Type B pancreatic cell (in vitro differentiated cells): ENCODE measurements around the gene RNFT2. TPM values are rescaled to one million over a fixed set of nuclear protein-coding genes. Genes with fewer than 3 reads are reported as not detected.

Experiments
- DNase-seq: peaks from one replicate; pipeline ENCODE4 v3.0.0; 2021; ENCODE audit warnings: mixed read lengths; ENCODE audit not compliant: unreplicated experiment; ENCODE audit errors: extremely low spot score
- H3K27ac Mint-ChIP-seq: 2 replicates; pipeline ENCODE4 v1.8.0; 2021; ENCODE audit warnings: mild to moderate bottlenecking, mixed read lengths
- H3K27me3 Mint-ChIP-seq: 2 replicates; pipeline ENCODE4 v1.8.0; 2021; ENCODE audit warnings: mixed read lengths
- H3K36me3 Mint-ChIP-seq: 2 replicates; pipeline ENCODE4 v1.8.0; 2021; ENCODE audit warnings: mixed read lengths
- H3K4me1 Mint-ChIP-seq: one replicate; pipeline ENCODE4 v1.8.0; 2021; ENCODE audit warnings: mixed read lengths; ENCODE audit not compliant: unreplicated experiment
- H3K4me3 Mint-ChIP-seq: 2 replicates; pipeline ENCODE4 v1.8.0; 2021; ENCODE audit warnings: mild to moderate bottlenecking, mixed read lengths
- H3K9me3 Mint-ChIP-seq: 2 replicates; pipeline ENCODE4 v1.8.0; 2021; ENCODE audit warnings: mixed read lengths
- total RNA-seq: library from RNA; stranded (reverse); gene quantifications from 2 replicates; pipeline ENCODE4 v1.2.1, GENCODE V29; 2021; ENCODE audit warnings: low replicate concordance
- TF ChIP-seq, protein P1 (sequence below): fragments of 200-600 bp; sonication (generic); conservative IDR thresholded peaks from 2 replicates; pipeline ENCODE4 v1.5.0; 2021; ENCODE audit warnings: antibody characterized with exemption, mild to moderate bottlenecking

RNFT2 gene
- total RNA-seq, 1 donor from 2014 or later = 25.0 TPM

DNA sequence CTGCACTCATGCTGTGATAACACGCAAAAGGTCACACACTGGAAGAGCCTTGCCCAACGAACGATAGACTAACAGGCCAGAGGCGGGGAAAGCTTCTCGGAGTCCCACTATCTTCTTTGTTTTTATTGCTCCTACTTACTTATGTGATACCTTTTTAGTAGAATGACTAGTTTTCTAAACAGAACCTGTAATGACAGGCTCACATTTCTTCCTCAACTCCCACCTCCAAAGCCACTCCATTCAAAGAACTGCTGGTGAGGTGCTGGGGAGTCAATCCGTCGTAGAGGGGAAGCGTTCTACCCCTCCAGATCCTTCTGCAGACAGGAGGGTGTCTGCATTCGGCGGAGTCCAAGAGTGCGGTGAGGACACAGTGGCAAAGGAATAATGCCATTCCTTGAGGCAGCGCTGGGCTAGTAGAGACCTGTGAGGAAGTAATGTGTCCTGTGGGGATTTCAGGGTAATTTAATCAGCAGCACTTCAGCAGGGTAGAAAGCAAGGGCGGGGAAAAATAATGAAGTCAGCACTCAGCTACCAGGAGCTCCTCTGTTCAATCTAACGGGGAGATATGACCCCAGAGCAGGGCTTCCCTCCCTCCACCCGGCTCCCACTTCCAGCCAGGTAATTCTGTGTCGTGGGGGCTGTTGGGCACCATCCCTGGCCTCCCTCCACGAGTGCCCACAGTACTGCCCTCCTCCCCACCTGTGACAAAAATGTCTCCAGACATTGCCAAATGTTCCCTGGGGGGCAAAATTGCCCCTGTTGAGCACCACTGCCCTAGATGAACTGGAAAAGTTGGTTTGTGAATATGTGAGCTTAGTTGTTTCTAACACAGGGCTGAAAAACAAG lies 25.4 kb upstream of the RNFT2 start:
- Mint-ChIP-seq H3K27ac (peak overlapping the region; percentile 44), H3K4me1 (peaks cover 57% of the 10 kb centered on the region), H3K9me3 (no peaks in the 10 kb centered on the region), H3K36me3 (peaks cover 17% of the 10 kb centered on the region), H3K27me3 (peaks cover 26% of the 10 kb centered on the region), H3K4me3 (peak overlapping the region; percentile 15)
- DNase-seq = no peak
- TF ChIP-seq, protein P1, sequence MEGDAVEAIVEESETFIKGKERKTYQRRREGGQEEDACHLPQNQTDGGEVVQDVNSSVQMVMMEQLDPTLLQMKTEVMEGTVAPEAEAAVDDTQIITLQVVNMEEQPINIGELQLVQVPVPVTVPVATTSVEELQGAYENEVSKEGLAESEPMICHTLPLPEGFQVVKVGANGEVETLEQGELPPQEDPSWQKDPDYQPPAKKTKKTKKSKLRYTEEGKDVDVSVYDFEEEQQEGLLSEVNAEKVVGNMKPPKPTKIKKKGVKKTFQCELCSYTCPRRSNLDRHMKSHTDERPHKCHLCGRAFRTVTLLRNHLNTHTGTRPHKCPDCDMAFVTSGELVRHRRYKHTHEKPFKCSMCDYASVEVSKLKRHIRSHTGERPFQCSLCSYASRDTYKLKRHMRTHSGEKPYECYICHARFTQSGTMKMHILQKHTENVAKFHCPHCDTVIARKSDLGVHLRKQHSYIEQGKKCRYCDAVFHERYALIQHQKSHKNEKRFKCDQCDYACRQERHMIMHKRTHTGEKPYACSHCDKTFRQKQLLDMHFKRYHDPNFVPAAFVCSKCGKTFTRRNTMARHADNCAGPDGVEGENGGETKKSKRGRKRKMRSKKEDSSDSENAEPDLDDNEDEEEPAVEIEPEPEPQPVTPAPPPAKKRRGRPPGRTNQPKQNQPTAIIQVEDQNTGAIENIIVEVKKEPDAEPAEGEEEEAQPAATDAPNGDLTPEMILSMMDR = no peak

GRCh38 chr12:116713527-116713926 lies 24.6 kb upstream of the RNFT2 start:
- TF ChIP-seq, protein P1 = peak; percentile 54
- Mint-ChIP-seq H3K4me3 (no peak overlapping the region), H3K9me3 (no peaks in the 10 kb centered on the region), H3K27me3 (peaks cover 24% of the 10 kb centered on the region), H3K4me1 (peaks cover 59% of the 10 kb centered on the region), H3K27ac (peak overlapping the region; percentile 44), H3K36me3 (peaks cover 17% of the 10 kb centered on the region)
- no peak for DNase-seq

- TF ChIP-seq, protein P1 = no peak
- Mint-ChIP-seq H3K4me3 (no peak overlapping the region), H3K27ac (no peak overlapping the region), H3K4me1 (peaks cover 59% of the 10 kb centered on the region), H3K9me3 (no peaks in the 10 kb centered on the region), H3K36me3 (peaks cover 17% of the 10 kb centered on the region), H3K27me3 (peaks cover 17% of the 10 kb centered on the region)
- DNase-seq = no peak
Observed at GRCh38 chr12:116714175-116714574, 23.9 kb upstream of the RNFT2 start.

GRCh38 chr12:116717466-116718437 lies 20.4 kb upstream of the RNFT2 start:
- TF ChIP-seq, protein P1 = no peak
- no peak overlapping the region for H3K27ac Mint-ChIP-seq
- peaks cover 42% of the 10 kb centered on the region for H3K4me1 Mint-ChIP-seq
- no peak for DNase-seq
- no peaks in the 10 kb centered on the region for H3K9me3 Mint-ChIP-seq
- no peaks in the 10 kb centered on the region for H3K27me3 Mint-ChIP-seq
- no peak overlapping the region for H3K4me3 Mint-ChIP-seq
- peaks cover 25% of the 10 kb centered on the region for H3K36me3 Mint-ChIP-seq

DNA sequence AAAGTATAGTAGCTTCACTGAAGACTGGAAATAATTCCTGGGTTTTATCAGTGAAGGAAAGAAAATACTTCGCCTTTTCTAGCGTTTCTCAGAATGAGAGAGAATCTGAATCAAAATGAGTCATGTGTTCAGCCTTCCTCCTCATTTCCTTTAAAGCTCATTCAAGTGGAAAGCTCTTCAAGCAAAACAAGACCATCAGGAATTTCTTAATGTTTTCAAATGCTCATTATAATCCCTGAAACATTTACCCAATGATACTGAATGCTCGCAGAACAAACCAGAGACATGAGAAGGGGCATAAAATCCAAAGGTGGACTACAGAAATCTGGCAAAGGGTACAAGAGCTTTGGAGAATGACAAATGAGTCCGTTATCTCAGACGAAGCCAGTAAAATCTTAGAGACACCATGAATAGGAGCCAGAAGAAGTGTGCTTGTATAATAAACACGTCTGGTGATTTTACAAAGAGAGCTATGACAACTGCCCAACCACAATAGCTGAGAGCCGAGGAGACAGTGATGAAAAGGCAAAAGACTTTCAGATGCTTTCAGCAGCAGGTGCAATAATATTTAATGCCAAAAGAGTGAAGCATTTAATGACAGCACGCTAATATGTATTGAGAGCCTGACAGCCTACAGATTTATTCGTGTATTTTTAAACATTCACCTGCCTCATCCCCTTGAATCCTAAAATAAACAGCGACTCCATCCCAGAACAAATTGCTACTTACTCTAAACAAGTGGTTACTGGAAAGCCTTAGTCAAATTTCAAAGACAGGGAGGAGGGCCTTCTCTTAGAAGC lies 19.3 kb upstream of the RNFT2 start:
- H3K4me3 Mint-ChIP-seq = no peak overlapping the region
- no peaks in the 10 kb centered on the region for H3K9me3 Mint-ChIP-seq
- no peak for DNase-seq
- H3K36me3 Mint-ChIP-seq = peaks cover 28% of the 10 kb centered on the region
- no peaks in the 10 kb centered on the region for H3K27me3 Mint-ChIP-seq
- H3K27ac Mint-ChIP-seq = peak overlapping the region; percentile 10
- H3K4me1 Mint-ChIP-seq = peaks cover 31% of the 10 kb centered on the region
- TF ChIP-seq, protein P1 = no peak
